Activated CD4-positive, CD25-positive, alpha-beta regulatory T cell (primary cell): ENCODE measurements around the gene TJP3.

Experiments used
- DNase-seq, 4 experiments: peaks; one replicate each; lab custom pipeline; 2025; lab: John Stamatoyannopoulos, UW

The TJP3 gene

GRCh38 chr19:3670796-3671679, 37.1 kb upstream of the TJP3 start:
- peak in 2 of 4 experiments; percentile 25 to 31 for DNase-seq

- peak in 2 of 4 experiments; percentile 22 to 43 for DNase-seq
Observed at GRCh38 chr19:3671680-3672574, 36.3 kb upstream of the TJP3 start.

GRCh38 chr19:3672575-3672948, 35.6 kb upstream of the TJP3 start:
- no peak for DNase-seq

- no peak for DNase-seq
Observed at GRCh38 chr19:3672993-3673392, 35.2 kb upstream of the TJP3 start.

GRCh38 chr19:3673506-3674439, 34.4 kb upstream of the TJP3 start:
- no peak for DNase-seq

GRCh38 chr19:3674784-3675543, 33.2 kb upstream of the TJP3 start:
- DNase-seq: no peak

GRCh38 chr19:3678188-3678587, 30.0 kb upstream of the TJP3 start:
- DNase-seq: no peak

- no peak for DNase-seq
Observed at GRCh38 chr19:3679138-3679537, 29.0 kb upstream of the TJP3 start.

- no peak for DNase-seq
Observed at GRCh38 chr19:3679581-3679980, 28.6 kb upstream of the TJP3 start.

- DNase-seq: no peak
Observed at GRCh38 chr19:3680939-3681338, 27.2 kb upstream of the TJP3 start.

- no peak for DNase-seq
Observed at GRCh38 chr19:3682286-3682685, 25.9 kb upstream of the TJP3 start.

- no peak for DNase-seq
Observed at GRCh38 chr19:3682741-3683404, 25.3 kb upstream of the TJP3 start.

GRCh38 chr19:3683405-3684053, 24.7 kb upstream of the TJP3 start:
- DNase-seq: no peak

GRCh38 chr19:3684054-3684816, 23.9 kb upstream of the TJP3 start:
- no peak for DNase-seq

GRCh38 chr19:3684817-3685410, 23.3 kb upstream of the TJP3 start:
- DNase-seq: no peak

GRCh38 chr19:3687393-3687773, 20.8 kb upstream of the TJP3 start:
- DNase-seq: no peak

GRCh38 chr19:3687774-3688706, 20.1 kb upstream of the TJP3 start:
- peak in 1 of 4 experiments; percentile 42 for DNase-seq
